SK-N-SH treated with all-trans-retinoic acid at 6 μM for 48 hours (cell line): ENCODE measurements around the gene PACRGL.

ENCODE experiments used
- ATAC-seq: fragments of 200-7000 bp; cut with Tn5 transposase; 3 replicates; pipeline ENCODE4 v1.9.1; 2020; ENCODE audit warnings: mild to moderate bottlenecking, moderate library complexity
- ARNTL ChIP-seq: fragments of 450-650 bp; formaldehyde crosslinking; IDR thresholded peaks from 2 replicates; pipeline ENCODE4 v1.5.0; 2020; ENCODE audit warnings: low read depth, mild to moderate bottlenecking, moderate library complexity, borderline replicate concordance
- BACH2 ChIP-seq: fragments of 250-450 bp; sonication (Bioruptor Pico); IDR thresholded peaks from 2 replicates; pipeline ENCODE4 v1.9.0; 2021; ENCODE audit warnings: mild to moderate bottlenecking, borderline replicate concordance
- CSDC2 ChIP-seq: fragments of 250-450 bp; sonication (Bioruptor Pico); IDR thresholded peaks from 2 replicates; pipeline ENCODE4 v1.5.0; 2020; ENCODE audit warnings: mild to moderate bottlenecking, moderate library complexity
- ESRRG ChIP-seq: fragments of 250-450 bp; sonication (Bioruptor Pico); IDR thresholded peaks from 2 replicates; pipeline ENCODE4 v1.6.1; 2021; ENCODE audit warnings: mild to moderate bottlenecking
- GLIS3 ChIP-seq: fragments of 250-450 bp; sonication (Bioruptor Pico); IDR thresholded peaks from 2 replicates; pipeline ENCODE4 v1.5.0; 2020; ENCODE audit warnings: mild to moderate bottlenecking, moderate library complexity
- OSR1 ChIP-seq: fragments of 250-450 bp; sonication (Bioruptor Pico); IDR thresholded peaks from 2 replicates; pipeline ENCODE4 v1.8.0; 2022; ENCODE audit warnings: moderate library complexity, mild to moderate bottlenecking, inconsistent platforms
- PPARA ChIP-seq: fragments of 250-450 bp; sonication (Bioruptor Pico); IDR thresholded peaks from 2 replicates; pipeline ENCODE4 v1.5.0; 2020; ENCODE audit warnings: mild to moderate bottlenecking, borderline replicate concordance
- RARB ChIP-seq: fragments of 250-450 bp; sonication (Bioruptor Pico); IDR thresholded peaks from 2 replicates; pipeline ENCODE4 v1.8.0; 2021; ENCODE audit warnings: mild to moderate bottlenecking, moderate library complexity
- SNAI2 ChIP-seq: fragments of 250-450 bp; sonication (Bioruptor Pico); IDR thresholded peaks from 2 replicates; pipeline ENCODE4 v1.5.0; 2020; ENCODE audit warnings: mild to moderate bottlenecking, moderate library complexity
- TOX ChIP-seq: fragments of 250-450 bp; sonication (Bioruptor Pico); IDR thresholded peaks from 2 replicates; pipeline ENCODE4 v1.8.0; 2021; ENCODE audit warnings: mild to moderate bottlenecking, moderate library complexity, borderline replicate concordance
- ZC3H10 ChIP-seq: fragments of 250-450 bp; sonication (Bioruptor Pico); IDR thresholded peaks from 2 replicates; pipeline ENCODE4 v1.5.1; 2021; ENCODE audit warnings: mild to moderate bottlenecking, moderate library complexity
- ZFP3 ChIP-seq: fragments of 250-450 bp; sonication (Bioruptor Pico); IDR thresholded peaks from 2 replicates; pipeline ENCODE4 v1.5.0; 2020; ENCODE audit warnings: mild to moderate bottlenecking, moderate library complexity
- ZFP30 ChIP-seq: fragments of 450-650 bp; formaldehyde crosslinking; IDR thresholded peaks from 2 replicates; pipeline ENCODE4 v1.5.0; 2022; ENCODE audit warnings: mild to moderate bottlenecking, moderate library complexity
- ZNF70 ChIP-seq: fragments of 450-650 bp; formaldehyde crosslinking; IDR thresholded peaks from 2 replicates; pipeline ENCODE4 v1.5.0; 2020; ENCODE audit warnings: mild to moderate bottlenecking, moderate library complexity
- ZNF8 ChIP-seq: fragments of 450-650 bp; formaldehyde crosslinking; IDR thresholded peaks from 2 replicates; pipeline ENCODE4 v1.5.0; 2020; ENCODE audit warnings: mild to moderate bottlenecking, moderate library complexity
- TF ChIP-seq, protein P1 (sequence below): fragments of 250-450 bp; sonication (Bioruptor Pico); IDR thresholded peaks from 2 replicates; pipeline ENCODE4 v1.5.0; 2020; ENCODE audit warnings: mild to moderate bottlenecking, moderate library complexity
- TF ChIP-seq, protein P2 (sequence below): fragments of 250-450 bp; sonication (Bioruptor Pico); IDR thresholded peaks from 2 replicates; pipeline ENCODE4 v1.8.0; 2021; ENCODE audit warnings: low read depth, mild to moderate bottlenecking, moderate library complexity, borderline replicate concordance
- TF ChIP-seq, protein P3 (sequence below): fragments of 250-450 bp; sonication (Bioruptor Pico); IDR thresholded peaks from 2 replicates; pipeline ENCODE4 v1.5.1; 2021; ENCODE audit warnings: mild to moderate bottlenecking, moderate library complexity
- TF ChIP-seq, protein P4 (sequence below): fragments of 250-450 bp; sonication (Bioruptor Pico); IDR thresholded peaks from 2 replicates; pipeline ENCODE4 v1.8.0; 2020; ENCODE audit warnings: mild to moderate bottlenecking, moderate library complexity, borderline replicate concordance

Gene PACRGL

DNA sequence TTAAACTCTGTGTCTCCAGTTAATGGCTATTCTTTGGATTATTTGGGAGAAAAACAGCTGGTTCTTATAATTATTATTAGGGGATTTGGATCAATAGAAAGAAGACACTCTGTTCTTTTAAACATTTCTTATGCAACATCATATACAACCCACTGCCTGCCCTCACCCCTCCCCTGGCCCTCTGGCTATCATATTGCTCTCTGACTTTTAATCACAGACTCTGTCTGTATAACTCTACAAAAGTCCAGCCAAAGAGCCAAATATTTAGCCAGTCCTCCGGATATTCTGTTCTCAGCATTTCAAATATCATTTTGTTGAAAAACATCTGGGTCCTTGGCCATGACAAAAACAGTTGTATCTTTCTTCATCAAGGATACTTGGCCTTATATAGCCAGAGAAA, 19.0 kb upstream of the PACRGL start:
- TF ChIP-seq ESRRG (no peak), TOX (no peak), RARB (CRISPR knock-in tag) (no peak), PPARA (CRISPR knock-in tag) (no peak), ARNTL (CRISPR knock-in tag) (no peak), ZFP3 (CRISPR knock-in tag) (no peak), ZFP30 (CRISPR knock-in tag) (no peak), ZNF70 (CRISPR knock-in tag) (no peak), BACH2 (CRISPR knock-in tag) (no peak), GLIS3 (CRISPR knock-in tag) (no peak), SNAI2 (no peak), ZNF8 (no peak), CSDC2 (CRISPR knock-in tag) (no peak)
- TF ChIP-seq, protein P1, sequence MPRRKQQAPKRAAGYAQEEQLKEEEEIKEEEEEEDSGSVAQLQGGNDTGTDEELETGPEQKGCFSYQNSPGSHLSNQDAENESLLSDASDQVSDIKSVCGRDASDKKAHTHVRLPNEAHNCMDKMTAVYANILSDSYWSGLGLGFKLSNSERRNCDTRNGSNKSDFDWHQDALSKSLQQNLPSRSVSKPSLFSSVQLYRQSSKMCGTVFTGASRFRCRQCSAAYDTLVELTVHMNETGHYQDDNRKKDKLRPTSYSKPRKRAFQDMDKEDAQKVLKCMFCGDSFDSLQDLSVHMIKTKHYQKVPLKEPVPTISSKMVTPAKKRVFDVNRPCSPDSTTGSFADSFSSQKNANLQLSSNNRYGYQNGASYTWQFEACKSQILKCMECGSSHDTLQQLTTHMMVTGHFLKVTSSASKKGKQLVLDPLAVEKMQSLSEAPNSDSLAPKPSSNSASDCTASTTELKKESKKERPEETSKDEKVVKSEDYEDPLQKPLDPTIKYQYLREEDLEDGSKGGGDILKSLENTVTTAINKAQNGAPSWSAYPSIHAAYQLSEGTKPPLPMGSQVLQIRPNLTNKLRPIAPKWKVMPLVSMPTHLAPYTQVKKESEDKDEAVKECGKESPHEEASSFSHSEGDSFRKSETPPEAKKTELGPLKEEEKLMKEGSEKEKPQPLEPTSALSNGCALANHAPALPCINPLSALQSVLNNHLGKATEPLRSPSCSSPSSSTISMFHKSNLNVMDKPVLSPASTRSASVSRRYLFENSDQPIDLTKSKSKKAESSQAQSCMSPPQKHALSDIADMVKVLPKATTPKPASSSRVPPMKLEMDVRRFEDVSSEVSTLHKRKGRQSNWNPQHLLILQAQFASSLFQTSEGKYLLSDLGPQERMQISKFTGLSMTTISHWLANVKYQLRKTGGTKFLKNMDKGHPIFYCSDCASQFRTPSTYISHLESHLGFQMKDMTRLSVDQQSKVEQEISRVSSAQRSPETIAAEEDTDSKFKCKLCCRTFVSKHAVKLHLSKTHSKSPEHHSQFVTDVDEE = no peak
- TF ChIP-seq, protein P2, sequence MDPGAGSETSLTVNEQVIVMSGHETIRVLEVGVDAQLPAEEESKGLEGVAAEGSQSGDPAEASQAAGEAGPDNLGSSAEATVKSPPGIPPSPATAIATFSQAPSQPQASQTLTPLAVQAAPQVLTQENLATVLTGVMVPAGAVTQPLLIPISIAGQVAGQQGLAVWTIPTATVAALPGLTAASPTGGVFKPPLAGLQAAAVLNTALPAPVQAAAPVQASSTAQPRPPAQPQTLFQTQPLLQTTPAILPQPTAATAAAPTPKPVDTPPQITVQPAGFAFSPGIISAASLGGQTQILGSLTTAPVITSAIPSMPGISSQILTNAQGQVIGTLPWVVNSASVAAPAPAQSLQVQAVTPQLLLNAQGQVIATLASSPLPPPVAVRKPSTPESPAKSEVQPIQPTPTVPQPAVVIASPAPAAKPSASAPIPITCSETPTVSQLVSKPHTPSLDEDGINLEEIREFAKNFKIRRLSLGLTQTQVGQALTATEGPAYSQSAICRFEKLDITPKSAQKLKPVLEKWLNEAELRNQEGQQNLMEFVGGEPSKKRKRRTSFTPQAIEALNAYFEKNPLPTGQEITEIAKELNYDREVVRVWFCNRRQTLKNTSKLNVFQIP (CRISPR knock-in tag) = no peak
- ATAC-seq = no peak

DNA sequence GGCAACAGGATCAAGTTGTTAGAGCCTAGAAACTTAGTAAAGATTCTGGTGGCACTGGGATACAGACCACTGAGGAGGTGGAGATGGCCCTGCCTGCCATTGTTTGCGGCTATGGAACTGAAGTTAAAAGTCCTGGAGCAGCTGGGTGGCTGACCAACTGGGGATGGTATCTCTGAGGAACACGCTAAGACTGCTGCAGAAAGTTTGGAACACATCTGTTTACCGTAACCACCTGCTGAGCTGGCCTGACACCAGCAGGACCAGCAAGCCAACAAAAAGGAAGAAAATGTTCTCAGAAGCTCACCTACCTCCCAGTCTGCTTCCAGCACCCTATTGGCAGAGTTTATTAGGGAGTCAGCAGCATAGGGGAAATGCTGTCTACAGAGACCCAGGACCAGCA, 17.4 kb upstream of the PACRGL start:
- ATAC-seq = no peak

DNA sequence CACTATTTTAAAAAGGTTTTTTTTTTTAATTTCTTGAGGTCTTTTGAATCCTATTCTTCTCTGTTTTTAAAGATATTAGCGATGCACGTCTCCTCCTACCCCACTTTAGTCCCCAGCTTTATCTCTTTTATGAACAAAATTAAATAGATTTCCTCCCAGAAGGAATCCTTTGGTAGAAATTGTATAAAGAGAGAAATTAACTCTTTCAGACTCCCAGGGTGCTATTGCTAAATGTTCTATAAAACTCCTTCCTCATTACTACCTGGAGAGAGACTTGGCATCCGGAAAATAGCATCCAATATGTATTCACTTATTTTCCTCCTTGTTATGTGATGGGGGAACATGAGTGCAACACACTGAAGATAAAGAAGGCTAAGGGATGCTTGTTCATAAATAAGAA, 16.5 kb upstream of the PACRGL start:
- TF ChIP-seq ZFP30 (CRISPR knock-in tag) = no peak
- TF ChIP-seq ZNF70 (CRISPR knock-in tag) = no peak
- no peak for TF ChIP-seq OSR1
- TF ChIP-seq, protein P3, sequence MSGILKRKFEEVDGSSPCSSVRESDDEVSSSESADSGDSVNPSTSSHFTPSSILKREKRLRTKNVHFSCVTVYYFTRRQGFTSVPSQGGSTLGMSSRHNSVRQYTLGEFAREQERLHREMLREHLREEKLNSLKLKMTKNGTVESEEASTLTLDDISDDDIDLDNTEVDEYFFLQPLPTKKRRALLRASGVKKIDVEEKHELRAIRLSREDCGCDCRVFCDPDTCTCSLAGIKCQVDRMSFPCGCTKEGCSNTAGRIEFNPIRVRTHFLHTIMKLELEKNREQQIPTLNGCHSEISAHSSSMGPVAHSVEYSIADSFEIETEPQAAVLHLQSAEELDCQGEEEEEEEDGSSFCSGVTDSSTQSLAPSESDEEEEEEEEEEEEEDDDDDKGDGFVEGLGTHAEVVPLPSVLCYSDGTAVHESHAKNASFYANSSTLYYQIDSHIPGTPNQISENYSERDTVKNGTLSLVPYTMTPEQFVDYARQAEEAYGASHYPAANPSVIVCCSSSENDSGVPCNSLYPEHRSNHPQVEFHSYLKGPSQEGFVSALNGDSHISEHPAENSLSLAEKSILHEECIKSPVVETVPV (CRISPR knock-in tag) = no peak
- TF ChIP-seq GLIS3 (CRISPR knock-in tag) = no peak
- TF ChIP-seq ZC3H10 (CRISPR knock-in tag) = no peak
- no peak for TF ChIP-seq ZFP3 (CRISPR knock-in tag)
- no peak for TF ChIP-seq ZNF8
- TF ChIP-seq ESRRG = no peak
- no peak for TF ChIP-seq BACH2 (CRISPR knock-in tag)
- ATAC-seq = no peak

More for the DNA sequence above, 17.4 kb upstream of the PACRGL start:
- TF ChIP-seq ARNTL (CRISPR knock-in tag) (no peak), PPARA (CRISPR knock-in tag) (no peak), TOX (no peak), OSR1 (no peak)
- TF ChIP-seq, protein P4, sequence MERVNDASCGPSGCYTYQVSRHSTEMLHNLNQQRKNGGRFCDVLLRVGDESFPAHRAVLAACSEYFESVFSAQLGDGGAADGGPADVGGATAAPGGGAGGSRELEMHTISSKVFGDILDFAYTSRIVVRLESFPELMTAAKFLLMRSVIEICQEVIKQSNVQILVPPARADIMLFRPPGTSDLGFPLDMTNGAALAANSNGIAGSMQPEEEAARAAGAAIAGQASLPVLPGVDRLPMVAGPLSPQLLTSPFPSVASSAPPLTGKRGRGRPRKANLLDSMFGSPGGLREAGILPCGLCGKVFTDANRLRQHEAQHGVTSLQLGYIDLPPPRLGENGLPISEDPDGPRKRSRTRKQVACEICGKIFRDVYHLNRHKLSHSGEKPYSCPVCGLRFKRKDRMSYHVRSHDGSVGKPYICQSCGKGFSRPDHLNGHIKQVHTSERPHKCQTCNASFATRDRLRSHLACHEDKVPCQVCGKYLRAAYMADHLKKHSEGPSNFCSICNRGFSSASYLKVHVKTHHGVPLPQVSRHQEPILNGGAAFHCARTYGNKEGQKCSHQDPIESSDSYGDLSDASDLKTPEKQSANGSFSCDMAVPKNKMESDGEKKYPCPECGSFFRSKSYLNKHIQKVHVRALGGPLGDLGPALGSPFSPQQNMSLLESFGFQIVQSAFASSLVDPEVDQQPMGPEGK (CRISPR knock-in tag) = no peak
- TF ChIP-seq, protein P2 (CRISPR knock-in tag) = no peak
